ENCODE results near the gene METRN.

The METRN gene

DNA sequence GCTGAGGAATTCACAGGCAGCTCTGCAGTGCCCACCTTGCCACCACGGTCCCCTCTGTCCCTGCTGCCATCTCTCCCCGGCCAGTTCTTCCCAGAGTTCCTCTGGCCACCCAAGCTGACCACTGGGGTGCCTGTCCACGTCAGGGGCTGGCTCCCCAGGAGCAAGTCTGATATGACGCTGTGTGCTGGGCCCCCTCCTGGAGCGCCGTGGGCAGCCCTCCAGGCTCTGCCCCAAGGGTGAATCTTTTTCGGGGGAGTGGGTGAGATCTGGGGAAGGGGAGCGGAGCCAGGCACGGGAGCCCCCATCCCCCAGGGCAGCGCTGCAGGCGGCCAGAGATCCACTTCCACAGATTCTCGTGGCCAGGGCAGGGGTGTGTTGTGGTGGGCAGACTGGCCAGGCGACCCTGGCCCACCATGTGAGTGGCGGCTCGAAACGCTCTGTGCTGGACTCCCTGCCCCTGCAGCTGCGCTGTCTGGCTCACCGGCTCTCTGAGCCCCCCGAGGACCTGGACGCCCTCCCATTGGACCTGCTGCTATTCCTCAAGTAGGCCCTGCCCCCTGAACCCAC lies 49.3 kb downstream of the METRN start:
- TF ChIP-seq TARDBP (IDR thresholded peaks at IDR 0.05): no peak
- ChIA-PET CTCF (interaction anchor here (0.7 kb wide), 1 partner anchor 52 kb away, joined by 3 read pairs; no protein-coding TSS in a partner anchor), POLR2A (no interaction called here)
- DNase-seq (ENCODE audit: extremely low spot score): no peak

DNA sequence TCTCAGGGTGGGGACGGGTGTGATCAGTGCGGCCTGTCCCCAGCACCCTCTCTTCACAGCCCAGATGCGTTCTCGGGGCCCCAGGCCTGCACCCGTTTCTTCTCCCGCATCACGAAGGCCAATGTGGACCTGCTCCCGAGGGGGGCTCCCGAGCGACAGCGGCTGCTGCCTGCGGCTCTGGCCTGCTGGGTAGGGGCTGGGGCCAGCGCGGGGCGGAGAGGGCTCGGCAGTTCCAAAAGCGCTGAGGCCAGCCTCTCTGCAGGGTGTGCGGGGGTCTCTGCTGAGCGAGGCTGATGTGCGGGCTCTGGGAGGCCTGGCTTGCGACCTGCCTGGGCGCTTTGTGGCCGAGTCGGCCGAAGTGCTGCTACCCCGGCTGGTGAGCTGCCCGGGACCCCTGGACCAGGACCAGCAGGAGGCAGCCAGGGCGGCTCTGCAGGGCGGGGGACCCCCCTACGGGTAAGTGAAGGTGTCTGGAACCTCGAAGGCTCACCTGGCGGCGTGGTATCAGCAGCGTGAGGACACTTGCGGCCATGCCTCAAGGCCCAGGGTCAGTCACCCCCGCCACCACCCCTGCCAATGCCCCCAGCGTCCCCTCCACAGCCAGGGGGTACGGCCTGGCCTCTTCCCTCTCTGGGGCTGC lies 50.0 kb downstream of the METRN start:
- no peak for DNase-seq (ENCODE audit: extremely low spot score)
- ChIA-PET CTCF (no interaction called here), POLR2A (no interaction called here)
- TF ChIP-seq ZNF384 (IDR thresholded peaks at IDR 0.05): no peak

DNA sequence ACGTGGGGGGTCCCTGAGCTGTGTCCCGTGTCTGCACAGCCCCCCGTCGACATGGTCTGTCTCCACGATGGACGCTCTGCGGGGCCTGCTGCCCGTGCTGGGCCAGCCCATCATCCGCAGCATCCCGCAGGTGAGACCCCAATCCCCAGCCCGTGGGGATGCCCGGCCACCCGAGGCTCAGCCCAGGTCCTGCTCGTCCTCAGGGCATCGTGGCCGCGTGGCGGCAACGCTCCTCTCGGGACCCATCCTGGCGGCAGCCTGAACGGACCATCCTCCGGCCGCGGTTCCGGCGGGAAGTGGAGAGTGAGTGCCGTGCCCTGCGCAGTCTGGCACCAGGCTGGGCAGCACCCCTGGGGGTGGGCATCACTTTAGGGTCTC lies 50.6 kb downstream of the METRN start:
- ChIA-PET CTCF (no interaction called here), POLR2A (no interaction called here)
- DNase-seq (ENCODE audit: extremely low spot score): no peak
- TF ChIP-seq FOXK2 (IDR thresholded peaks at IDR 0.05) (no peak), ZNF384 (IDR thresholded peaks at IDR 0.05) (no peak), TARDBP (IDR thresholded peaks at IDR 0.05) (no peak), ARNT (IDR thresholded peaks at IDR 0.05) (no peak), CTBP1 (IDR thresholded peaks at IDR 0.05; ENCODE audit: borderline replicate concordance) (no peak), FOXA1 (IDR thresholded peaks at IDR 0.05) (no peak), SUZ12 (IDR thresholded peaks at IDR 0.05) (no peak), HDGF (IDR thresholded peaks at IDR 0.05; ENCODE audit: borderline replicate concordance) (no peak), L3MBTL2 (conservative IDR thresholded peaks at IDR 0.05) (no peak), FOXM1 (IDR thresholded peaks at IDR 0.05; ENCODE audit: borderline replicate concordance) (no peak)

DNA sequence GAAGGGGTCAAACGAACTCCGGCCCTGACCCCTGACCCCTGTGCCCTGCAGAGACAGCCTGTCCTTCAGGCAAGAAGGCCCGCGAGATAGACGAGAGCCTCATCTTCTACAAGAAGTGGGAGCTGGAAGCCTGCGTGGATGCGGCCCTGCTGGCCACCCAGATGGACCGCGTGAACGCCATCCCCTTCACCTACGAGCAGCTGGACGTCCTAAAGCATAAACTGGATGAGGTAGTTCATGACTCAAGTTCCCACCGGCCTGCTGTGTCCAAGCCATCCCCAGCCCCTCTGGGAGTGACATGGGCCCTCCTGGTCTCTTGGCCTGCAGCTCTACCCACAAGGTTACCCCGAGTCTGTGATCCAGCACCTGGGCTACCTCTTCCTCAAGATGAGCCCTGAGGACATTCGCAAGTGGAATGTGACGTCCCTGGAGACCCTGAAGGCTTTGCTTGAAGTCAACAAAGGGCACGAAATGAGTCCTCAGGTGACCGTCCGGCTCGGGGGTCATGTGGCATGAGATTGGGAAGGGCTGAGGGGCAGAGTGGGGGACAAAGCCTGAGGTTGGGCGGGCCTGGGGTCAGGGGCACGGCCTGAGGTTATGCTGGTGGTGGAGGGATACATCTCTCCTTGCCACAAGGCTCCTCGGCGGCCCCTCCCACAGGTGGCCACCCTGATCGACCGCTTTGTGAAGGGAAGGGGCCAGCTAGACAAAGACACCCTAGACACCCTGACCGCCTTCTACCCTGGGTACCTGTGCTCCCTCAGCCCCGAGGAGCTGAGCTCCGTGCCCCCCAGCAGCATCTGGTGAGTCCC lies 51.3 kb downstream of the METRN start:
- no peak for DNase-seq (ENCODE audit: extremely low spot score)
- ChIA-PET CTCF (no interaction called here), POLR2A (no interaction called here)
- TF ChIP-seq FOXA1 (IDR thresholded peaks at IDR 0.05): no peak
- TF ChIP-seq ZNF384 (IDR thresholded peaks at IDR 0.05): no peak
- TF ChIP-seq TARDBP (IDR thresholded peaks at IDR 0.05): no peak
- no peak for TF ChIP-seq BHLHE40 (IDR thresholded peaks at IDR 0.05; ENCODE audit: borderline replicate concordance)
- no peak for TF ChIP-seq ELF4 (IDR thresholded peaks at IDR 0.05)
- no peak for TF ChIP-seq LEF1 (IDR thresholded peaks at IDR 0.05; ENCODE audit: borderline replicate concordance)
- TF ChIP-seq SUZ12 (IDR thresholded peaks at IDR 0.05): no peak
- TF ChIP-seq L3MBTL2 (conservative IDR thresholded peaks at IDR 0.05): no peak
- no peak for TF ChIP-seq CTBP1 (IDR thresholded peaks at IDR 0.05; ENCODE audit: borderline replicate concordance)
- TF ChIP-seq ARNT (IDR thresholded peaks at IDR 0.05): no peak
- no peak for TF ChIP-seq FOXK2 (IDR thresholded peaks at IDR 0.05)
- no peak for TF ChIP-seq FOXM1 (IDR thresholded peaks at IDR 0.05; ENCODE audit: borderline replicate concordance)
- no peak for TF ChIP-seq HDGF (IDR thresholded peaks at IDR 0.05; ENCODE audit: borderline replicate concordance)
- TF ChIP-seq, protein P1, sequence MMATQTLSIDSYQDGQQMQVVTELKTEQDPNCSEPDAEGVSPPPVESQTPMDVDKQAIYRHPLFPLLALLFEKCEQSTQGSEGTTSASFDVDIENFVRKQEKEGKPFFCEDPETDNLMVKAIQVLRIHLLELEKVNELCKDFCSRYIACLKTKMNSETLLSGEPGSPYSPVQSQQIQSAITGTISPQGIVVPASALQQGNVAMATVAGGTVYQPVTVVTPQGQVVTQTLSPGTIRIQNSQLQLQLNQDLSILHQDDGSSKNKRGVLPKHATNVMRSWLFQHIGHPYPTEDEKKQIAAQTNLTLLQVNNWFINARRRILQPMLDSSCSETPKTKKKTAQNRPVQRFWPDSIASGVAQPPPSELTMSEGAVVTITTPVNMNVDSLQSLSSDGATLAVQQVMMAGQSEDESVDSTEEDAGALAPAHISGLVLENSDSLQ (IDR thresholded peaks at IDR 0.05): no peak
- TF ChIP-seq NFRKB (IDR thresholded peaks at IDR 0.05): no peak

DNA sequence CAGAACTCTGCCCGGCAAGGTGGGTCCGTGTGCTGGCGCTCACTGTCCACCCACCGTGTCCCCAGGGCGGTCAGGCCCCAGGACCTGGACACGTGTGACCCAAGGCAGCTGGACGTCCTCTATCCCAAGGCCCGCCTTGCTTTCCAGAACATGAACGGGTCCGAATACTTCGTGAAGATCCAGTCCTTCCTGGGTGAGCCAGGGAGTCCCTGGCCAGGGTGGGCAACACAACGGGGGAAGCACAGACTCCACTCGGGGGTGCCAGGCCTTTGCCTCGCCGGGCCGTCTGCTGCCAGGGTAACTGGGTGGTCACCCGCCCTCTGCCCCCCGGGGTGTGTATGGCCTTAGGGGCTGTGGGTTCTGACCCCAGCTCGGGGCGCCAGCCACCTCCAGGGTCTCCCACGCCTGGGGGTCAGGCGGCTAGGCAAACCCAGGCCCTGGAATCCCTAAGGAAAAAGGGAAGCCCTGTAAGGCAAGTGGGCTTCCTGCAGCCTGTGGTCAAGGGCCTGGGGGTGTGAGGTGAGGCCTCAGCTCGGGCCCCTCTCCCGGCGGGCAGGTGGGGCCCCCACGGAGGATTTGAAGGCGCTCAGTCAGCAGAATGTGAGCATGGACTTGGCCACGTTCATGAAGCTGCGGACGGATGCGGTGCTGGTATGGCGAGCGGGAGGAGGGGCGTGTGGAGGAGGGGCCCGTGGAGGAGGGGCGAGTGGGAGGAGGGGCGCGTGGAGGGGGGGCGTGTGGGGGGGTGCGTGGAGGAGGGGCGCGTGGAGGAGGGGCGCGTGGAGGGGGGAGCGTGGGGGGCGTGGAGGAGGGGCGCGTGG lies 52.1 kb downstream of the METRN start:
- CTCF ChIA-PET: no interaction called here
- POLR2A ChIA-PET: no interaction called here

DNA sequence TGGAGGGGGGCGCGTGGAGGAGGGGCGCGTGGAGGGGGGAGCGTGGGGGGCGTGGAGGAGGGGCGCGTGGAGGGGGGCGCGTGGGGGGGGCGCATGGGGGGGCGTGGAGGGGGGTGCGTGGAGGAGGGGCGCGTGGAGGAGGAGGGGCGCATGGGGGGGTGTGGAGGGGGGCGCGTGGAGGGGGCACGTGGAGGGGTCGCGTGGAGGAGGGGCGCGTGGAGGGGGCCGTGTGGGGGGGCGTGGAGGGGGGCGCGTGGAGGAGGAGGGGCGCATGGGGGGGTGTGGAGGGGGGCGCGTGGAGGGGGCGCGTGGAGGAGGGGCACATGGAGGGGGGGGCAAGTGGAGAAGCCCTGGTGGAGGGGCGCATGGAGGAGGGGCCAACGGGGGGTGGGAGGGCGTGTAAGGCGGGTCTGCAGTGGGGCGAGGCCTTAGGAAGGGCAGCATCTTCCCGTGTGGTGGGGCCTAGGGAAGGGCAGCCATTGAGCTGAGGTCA lies 52.9 kb downstream of the METRN start:
- no peak for TF ChIP-seq ZNF384 (IDR thresholded peaks at IDR 0.05)
- TF ChIP-seq FOXM1 (IDR thresholded peaks at IDR 0.05; ENCODE audit: borderline replicate concordance): no peak
- no peak for TF ChIP-seq SUZ12 (IDR thresholded peaks at IDR 0.05)
- no peak for TF ChIP-seq L3MBTL2 (conservative IDR thresholded peaks at IDR 0.05)
- no peak for TF ChIP-seq CTBP1 (IDR thresholded peaks at IDR 0.05; ENCODE audit: borderline replicate concordance)
- TF ChIP-seq FOXA1 (IDR thresholded peaks at IDR 0.05): no peak
- TF ChIP-seq, protein P1 (IDR thresholded peaks at IDR 0.05): no peak
- no peak for TF ChIP-seq NFRKB (IDR thresholded peaks at IDR 0.05)
- TF ChIP-seq BHLHE40 (IDR thresholded peaks at IDR 0.05; ENCODE audit: borderline replicate concordance): no peak
- no peak for TF ChIP-seq ARNT (IDR thresholded peaks at IDR 0.05)
- no peak for TF ChIP-seq TARDBP (IDR thresholded peaks at IDR 0.05)
- TF ChIP-seq FOXK2 (IDR thresholded peaks at IDR 0.05): no peak
- no peak for TF ChIP-seq SP1 (IDR thresholded peaks at IDR 0.05)
- TF ChIP-seq LEF1 (IDR thresholded peaks at IDR 0.05; ENCODE audit: borderline replicate concordance): no peak
- no peak for TF ChIP-seq HDGF (IDR thresholded peaks at IDR 0.05; ENCODE audit: borderline replicate concordance)
- TF ChIP-seq ELF4 (IDR thresholded peaks at IDR 0.05): no peak

More for the DNA sequence above, 52.1 kb downstream of the METRN start:
- no peak for DNase-seq (ENCODE audit: extremely low spot score)
- TF ChIP-seq LEF1 (IDR thresholded peaks at IDR 0.05; ENCODE audit: borderline replicate concordance): no peak
- TF ChIP-seq NFRKB (IDR thresholded peaks at IDR 0.05): no peak
- no peak for TF ChIP-seq TARDBP (IDR thresholded peaks at IDR 0.05)
- TF ChIP-seq BHLHE40 (IDR thresholded peaks at IDR 0.05; ENCODE audit: borderline replicate concordance): no peak
- no peak for TF ChIP-seq ELF4 (IDR thresholded peaks at IDR 0.05)
- no peak for TF ChIP-seq SUZ12 (IDR thresholded peaks at IDR 0.05)
- TF ChIP-seq SP1 (IDR thresholded peaks at IDR 0.05): no peak
- TF ChIP-seq FOXA1 (IDR thresholded peaks at IDR 0.05): no peak
- no peak for TF ChIP-seq ARNT (IDR thresholded peaks at IDR 0.05)
- no peak for TF ChIP-seq FOXM1 (IDR thresholded peaks at IDR 0.05; ENCODE audit: borderline replicate concordance)
- TF ChIP-seq, protein P1 (IDR thresholded peaks at IDR 0.05): no peak
- no peak for TF ChIP-seq HDGF (IDR thresholded peaks at IDR 0.05; ENCODE audit: borderline replicate concordance)
- no peak for TF ChIP-seq FOXK2 (IDR thresholded peaks at IDR 0.05)
- TF ChIP-seq ZNF384 (IDR thresholded peaks at IDR 0.05): no peak
- TF ChIP-seq CTBP1 (IDR thresholded peaks at IDR 0.05; ENCODE audit: borderline replicate concordance): no peak
- no peak for TF ChIP-seq L3MBTL2 (conservative IDR thresholded peaks at IDR 0.05)

More for the DNA sequence above, 52.9 kb downstream of the METRN start:
- no peak for DNase-seq (ENCODE audit: extremely low spot score)
- POLR2A ChIA-PET: no interaction called here
- CTCF ChIA-PET: no interaction called here

All from HEK293T (cell line).